T-helper 2 cell (primary cell): Measurements from ENCODE around the gene OASL.
A peak's percentile ranks its signal among the peaks of the same experiment; 100 is the strongest.

Experiments used
- DNase-seq, 5 experiments: peaks; one replicate each; pipeline versions ENCODE4 v3.0.0 to v3.0.0-alpha.2; 2012 to 2022

The OASL gene

DNA sequence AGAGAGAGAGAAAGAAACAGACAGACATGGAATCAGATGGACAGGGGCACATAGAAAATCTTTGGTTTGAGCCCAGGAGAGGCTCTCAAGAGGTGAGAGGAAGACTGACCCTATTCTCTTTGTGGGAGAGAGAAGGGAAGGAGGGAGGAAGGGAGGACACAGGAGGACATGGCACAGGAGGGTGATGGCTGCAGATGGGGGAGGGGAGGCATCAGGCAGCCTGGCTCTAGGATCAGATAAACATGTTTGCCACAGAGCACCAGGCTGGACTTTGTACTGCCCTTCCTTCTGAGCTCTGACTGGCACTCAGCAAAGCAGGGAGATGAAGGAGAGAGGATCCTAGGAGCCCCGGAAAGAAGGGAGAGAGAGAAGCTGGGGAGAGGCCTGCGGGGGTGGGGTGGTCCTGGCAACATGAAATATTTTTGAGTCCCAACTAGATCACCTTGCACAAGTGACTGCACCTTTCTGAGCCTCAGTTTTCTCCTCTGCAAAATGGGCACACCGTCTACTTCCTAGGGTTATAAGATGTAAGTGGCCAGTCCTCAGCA lies 54.6 kb downstream of the OASL start:
- DNase-seq = no peak

DNA sequence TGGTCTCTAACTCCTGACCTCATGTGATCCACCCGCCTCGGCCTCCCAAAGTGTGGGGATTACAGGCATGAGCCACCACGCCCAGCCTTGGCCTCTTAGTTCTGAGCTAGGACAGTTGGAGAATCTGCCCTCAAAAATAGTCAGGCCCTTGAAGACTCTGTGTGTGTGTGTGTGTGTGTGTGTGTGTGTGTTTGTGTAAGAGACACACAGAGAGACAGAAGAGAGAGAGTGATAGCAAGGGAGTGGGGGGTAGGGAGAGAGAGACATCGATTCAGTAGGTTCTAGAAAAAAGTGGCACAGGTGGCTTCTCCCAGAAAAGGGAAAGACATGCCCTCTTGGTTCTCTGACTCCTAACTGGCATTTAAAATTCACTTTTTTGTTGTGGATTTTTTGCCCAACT lies 55.3 kb downstream of the OASL start:
- DNase-seq = no peak

DNA sequence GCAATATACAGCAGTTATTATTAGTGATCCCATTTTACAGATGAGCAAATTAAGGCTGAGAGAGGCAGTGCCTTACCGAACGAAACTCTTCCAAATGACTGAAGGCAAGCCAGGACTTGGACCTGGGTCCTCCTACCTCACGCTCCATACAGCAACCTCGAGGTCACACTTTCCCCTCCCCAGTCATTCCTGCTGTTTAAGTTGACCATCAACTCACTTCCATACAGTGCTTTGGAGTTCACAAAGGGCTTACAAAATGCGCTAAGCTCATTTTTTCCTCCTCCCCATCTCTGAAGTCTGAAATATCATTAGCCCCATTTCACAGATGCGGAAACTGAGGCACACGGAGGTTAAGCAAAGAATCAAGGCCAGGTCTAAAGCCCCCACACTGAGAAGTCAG lies 56.4 kb downstream of the OASL start:
- DNase-seq = no peak

DNA sequence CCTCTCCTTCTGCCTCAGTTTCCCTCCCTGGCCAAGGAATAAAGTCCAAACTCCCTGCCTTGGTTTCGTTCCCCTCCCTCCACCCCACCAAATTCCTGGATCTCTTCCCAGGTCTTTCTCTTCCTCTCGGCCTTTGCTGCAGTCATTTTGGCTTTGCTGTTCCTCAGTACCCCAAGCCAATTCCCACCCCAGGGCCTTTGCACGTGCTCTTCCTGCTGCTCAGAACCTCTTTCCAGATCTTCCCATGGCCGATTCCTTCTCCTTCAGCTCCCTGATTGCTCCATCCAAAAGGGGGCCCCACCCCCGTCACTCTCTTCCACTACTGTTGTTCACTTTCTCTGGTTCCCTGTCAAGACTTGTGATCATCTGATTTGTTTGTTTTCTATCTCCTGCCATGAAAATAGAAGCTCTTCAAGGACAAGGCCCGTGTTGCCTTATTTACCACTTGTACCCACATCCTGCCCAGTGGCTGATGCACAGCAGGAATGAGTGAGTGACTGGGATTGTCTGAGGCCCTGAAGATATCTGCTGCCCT lies 57.6 kb downstream of the OASL start:
- DNase-seq = no peak

DNA sequence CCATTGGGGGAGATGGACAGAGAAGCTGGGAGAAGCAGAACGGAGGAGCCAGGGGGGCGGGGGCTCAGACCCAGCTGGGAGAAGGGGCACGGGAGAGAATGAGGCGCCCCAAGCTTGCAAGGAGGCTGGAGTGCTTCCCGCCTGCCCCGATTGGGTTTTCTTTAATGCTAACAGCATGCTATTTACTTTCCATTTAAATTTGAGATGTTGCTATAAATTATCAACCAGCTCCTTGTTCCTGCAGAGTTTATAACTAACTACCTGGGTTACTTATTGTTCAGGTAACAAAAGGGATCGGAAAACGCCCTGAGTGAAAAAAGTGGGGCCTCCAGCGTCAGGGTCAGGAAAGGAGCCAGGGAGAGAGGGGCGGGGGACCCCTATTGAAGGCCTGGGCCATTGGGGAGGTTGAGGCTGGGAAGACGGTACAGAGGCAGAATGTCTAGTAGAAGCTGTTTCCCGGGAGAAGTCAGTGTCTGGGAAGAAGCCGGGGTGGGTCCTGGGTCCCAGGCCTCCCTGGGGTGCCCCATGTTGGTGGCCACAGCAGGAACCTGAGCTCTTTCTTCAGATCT lies 58.2 kb downstream of the OASL start:
- DNase-seq = no peak

DNA sequence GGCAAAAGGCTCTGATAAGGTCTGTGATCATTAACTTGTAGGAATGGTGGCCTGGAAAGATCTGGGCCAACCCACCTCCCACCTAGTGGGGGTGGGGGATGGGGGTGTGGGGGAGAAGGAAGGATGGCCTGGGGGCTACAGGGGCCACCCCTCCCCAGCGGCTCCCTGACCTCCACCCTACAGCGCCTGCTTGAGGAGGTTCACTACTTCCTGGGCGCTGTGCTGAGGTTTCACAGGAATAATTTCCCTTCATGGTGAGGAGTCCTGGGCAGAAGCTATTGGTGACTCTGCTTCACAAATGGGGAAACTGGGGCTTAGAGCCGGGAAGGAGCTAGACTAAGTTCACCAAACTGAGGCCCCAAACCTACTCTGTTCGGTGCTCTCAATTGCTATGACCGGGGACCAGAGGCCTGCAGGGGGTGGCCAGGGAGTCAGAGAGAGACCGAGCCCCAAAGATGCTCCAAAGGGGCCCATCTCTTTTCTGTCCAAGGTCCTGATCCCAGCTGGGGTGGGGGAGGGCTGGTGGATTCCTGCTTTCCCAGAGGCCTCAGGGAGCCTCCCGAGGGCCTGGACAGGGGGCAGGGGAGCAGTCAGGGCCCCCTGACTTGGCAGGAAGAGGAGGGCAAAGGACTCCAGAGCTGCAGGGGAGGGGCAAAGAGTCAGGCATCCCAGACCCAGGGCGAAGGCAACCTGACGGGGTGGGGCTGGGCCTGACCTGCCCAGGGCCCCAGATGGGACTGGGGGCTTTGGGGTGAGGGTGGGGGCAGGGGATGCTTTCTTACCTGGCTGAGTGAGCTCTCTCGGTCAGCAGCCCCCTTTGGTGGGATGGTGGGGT lies 59.0 kb downstream of the OASL start:
- DNase-seq = no peak

DNA sequence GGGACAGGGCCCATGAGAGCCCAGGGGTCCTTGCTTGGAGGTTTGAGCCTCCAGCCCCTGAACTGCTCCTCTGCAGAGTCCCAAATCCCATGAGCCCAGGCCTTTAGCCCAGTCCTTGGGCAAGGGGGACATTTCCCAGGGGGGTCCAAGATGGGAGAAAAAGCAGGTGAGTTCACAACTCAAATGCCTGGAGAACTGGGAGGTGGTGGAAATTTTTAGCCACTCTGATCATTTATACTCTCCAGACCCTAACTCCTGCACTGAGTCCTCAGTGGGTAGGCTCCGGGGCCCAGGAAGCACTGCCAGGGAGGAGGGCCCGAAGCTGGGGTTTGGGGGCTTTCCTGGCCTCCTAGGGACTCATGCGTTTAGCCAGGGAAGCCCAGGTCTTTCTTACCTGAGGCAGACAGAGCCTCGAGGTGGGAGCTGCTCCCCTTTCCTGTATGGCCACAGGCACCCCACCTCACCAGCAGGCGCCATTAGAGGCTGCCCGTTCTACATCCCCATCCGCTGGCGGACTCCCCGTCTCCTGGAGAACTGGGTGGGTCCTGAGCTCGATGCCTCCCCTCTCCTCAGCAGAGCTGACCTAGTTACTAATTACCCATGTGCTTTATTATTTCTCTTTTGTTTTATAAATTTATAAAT lies 59.7 kb downstream of the OASL start:
- no peak for DNase-seq

DNA sequence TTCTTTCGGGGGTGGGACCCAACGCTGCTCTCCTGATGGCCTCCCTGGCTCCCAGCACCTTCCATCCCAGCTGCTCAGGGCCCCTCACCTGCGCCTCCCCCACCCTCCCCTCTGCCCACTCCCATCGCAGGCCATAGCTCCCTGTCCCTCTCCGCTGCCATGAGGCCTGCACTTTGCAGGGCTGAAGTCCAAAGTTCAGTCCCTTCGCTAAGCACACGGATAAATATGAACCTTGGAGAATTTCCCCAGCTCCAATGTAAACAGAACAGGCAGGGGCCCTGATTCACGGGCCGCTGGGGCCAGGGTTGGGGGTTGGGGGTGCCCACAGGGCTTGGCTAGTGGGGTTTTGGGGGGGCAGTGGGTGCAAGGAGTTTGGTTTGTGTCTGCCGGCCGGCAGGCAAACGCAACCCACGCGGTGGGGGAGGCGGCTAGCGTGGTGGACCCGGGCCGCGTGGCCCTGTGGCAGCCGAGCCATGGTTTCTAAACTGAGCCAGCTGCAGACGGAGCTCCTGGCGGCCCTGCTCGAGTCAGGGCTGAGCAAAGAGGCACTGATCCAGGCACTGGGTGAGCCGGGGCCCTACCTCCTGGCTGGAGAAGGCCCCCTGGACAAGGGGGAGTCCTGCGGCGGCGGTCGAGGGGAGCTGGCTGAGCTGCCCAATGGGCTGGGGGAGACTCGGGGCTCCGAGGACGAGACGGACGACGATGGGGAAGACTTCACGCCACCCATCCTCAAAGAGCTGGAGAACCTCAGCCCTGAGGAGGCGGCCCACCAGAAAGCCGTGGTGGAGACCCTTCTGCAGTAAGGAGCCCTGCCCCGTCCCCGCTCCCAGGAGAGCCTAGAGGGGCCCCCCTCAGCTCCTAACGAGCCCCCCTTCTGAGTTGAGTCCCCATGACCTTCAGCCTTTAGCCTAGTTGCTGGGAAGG lies 60.5 kb downstream of the OASL start, which contains the start of gene HNF1A:
TSS of gene HNF1A (plus strand) at position 248 of the 924 bp plus-strand sequence. CDS start at position 474, 226 bp downstream.
- no peak for DNase-seq

DNA sequence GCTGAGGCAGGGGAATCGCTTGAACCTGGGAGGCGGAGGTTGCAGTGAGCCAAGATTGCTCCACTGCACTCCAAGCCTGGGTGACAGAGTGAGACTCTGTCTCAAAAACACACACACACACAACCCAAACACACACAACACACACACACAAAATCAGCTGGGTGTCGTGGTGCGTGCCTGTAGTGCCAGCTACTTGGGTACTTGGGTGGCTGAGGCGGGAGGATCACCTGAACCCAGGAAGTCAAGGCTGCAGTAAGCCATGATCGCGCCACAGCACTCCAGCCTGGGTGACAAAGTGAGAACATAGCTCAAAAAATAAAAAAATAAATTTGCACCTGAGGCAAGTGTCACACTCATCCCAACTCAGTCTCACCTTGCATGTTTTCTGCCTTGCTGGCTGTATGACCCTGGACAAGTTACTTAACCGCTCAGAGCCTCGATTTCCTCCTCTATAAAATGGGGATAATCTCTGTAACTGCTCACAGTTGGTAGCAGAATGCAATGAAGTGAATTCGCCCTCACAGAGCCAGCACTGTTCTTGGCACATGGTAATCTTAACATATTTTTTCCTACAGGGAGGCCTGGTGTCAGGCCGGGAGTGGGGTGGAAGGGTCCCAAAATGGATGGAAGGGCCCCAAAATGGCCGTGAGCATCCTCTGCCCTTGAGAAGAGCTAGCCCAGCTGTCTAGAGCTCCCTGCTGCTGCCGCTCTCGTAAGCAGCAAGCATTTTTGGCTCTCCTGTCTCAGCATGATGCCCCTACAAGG lies 61.3 kb downstream of the OASL start:
- DNase-seq = no peak

DNA sequence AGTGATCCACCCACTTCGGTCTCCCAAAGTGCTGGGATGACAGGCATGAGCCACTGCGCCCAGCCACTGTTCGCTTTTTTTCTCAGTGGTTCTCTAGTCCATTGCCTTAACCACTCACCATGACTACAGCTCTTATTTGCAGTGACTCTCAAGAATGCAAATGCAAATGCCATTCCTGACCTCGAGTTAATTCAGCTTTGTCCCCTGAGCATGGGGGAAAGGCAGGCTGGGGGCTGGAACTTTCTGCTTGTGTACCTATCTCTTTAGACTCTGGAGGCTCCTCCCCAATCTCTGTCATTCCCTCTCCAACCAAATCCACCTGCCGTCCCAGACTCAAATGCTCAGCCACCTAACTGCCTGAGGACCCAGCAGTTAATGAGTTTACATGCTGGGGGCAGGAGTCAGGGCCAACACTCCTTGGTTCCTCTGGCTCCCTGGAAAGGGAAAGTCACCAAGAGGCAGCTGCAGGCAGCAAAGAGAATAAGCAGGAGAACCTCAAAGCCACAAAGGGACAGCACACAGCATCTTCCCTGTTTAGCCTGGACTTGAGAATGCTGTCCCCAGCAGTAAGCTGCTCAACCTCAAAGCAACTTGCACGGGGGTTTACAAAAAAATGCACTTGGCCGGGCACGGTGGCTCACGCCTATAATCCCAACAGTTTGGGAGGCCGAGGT lies 66.0 kb downstream of the OASL start:
- no peak for DNase-seq

DNA sequence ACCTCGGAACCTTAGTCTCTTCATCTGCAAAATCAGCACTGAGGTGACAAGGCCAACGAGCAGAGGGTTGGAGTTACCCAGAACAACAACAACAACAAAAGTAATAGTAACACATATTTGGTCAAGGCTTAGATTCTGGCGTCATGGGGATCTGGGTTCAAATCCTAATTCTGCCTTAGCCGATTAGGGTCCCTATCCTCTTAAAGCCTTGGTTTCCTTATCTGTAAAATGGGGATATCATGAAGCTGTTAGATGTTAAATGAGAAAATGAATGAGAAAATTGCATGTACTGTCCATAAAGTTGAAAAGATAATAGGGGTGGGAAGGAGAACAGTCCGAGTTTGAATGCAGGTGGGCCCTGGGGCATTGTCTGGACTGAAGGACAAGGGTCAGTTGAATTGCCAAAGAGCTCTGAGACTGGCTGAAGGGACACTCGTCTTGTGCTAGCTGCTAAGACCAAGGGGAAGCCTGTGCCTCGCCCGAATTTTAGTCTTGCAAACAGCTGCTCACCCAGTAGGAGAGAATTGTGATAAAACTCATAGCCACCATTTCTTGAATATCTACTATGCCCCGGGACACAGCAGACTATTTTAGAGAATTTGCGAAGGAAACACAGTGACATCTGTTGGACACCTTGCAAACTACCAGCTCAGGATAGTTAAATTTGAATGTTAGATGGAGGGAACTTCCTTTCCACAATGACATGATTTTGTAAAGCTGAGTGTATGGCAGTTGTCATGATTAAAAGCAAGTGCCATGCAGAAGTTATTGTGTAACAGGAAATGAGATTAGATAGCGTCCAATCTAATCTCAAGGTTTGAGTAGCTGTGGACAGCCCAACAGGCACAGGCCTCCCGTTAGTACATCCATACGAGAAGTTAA lies 67.5 kb downstream of the OASL start:
- DNase-seq = peak in 2 of 5 experiments; percentile 32 to 83

DNA sequence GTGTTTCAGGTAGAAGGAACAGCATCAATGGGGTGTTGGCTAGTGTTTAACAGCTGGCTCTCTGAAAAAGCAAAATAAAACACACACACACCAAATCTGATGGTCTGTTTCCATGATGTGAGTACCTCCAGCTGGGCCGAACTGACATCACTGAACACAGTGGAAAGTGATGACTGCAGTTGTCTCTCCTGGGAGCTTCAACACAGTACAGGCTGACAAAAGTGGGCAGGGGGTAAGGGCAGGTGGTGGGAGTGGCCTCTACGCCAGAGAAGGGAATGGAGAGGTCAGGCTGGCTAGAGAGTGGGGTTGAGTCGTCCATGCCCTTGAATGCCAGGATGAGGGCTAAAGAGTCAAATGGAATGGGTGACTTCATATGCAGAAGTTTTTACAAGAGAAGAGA lies 68.7 kb downstream of the OASL start:
- DNase-seq = no peak
